GM12892 (cell line): ENCODE data around the gene SH3RF1.

Experiments used
- POLR2A ChIP-seq: IDR thresholded peaks from 2 replicates; pipeline ENCODE4 v1.6.1; 2011; ENCODE audit warnings: low read depth, low read length, control low read depth
- POLR2AphosphoS5 ChIP-seq: IDR thresholded peaks from 2 replicates; pipeline ENCODE4 v1.6.1; 2011; ENCODE audit warnings: low read depth, low read length, control low read depth

DNA sequence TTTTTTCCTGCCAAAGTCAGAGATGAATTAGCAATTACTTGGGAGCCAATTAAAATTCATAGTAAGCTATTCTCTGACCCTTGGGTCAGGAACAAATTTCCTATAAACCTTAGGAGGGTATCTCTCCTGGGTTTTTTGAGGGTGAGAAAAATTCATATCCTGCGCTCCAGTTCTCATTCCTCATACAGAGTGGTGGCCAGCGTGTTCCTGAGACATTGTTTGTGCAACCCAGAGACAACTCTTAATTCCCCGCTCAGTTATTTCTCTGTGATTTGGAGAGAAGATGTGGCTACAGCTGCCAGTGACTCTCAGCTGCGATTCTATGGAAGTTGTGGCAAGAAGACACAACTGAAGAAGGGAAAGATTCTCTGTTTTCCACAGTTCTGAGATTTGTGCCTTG is 222.8 kb downstream of the SH3RF1 start:
- no peak for TF ChIP-seq POLR2AphosphoS5
- TF ChIP-seq POLR2A, result no peak
